ENCODE measurements around the gene KCNQ1OT1. TPM values are rescaled to one million over a fixed set of nuclear protein-coding genes. Genes with fewer than 3 reads are reported as not detected.

KCNQ1OT1 gene
- total RNA-seq, 2 donors from 2014 or later, result 0.24 to 0.64 TPM

DNA sequence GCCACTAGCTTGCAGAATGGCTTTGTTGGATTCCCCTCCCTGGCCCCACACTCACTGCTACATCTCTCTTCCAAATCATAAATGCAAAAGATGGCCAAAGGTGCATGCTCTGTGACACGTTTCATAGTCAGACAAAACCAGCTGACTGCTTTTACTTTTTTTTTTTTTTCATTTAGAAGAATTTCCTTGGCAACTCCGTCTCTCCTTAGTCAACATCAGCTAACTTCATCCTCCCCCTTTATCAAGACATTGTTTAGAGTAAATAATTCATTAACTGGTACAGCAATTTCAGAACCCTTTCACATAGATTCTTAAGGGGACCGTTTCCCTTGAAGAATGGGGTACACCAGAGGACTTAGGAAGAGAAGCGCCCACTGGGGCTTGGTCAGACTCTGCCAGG, 16.0 kb downstream of the KCNQ1OT1 start:
- H3K27me3 Mint-ChIP-seq, result no peaks in the 10 kb centered on the region
- no peak for ATAC-seq (replicated peaks)
- peaks cover 5% of the 10 kb centered on the region for H3K4me1 Mint-ChIP-seq
- H3K9me3 Mint-ChIP-seq, result no peaks in the 10 kb centered on the region
- no peaks in the 10 kb centered on the region for H3K36me3 Mint-ChIP-seq (ENCODE audit: low read depth)
- H3K27ac Mint-ChIP-seq, result no peak overlapping the region
- H3K4me3 Mint-ChIP-seq, result no peak overlapping the region

DNA sequence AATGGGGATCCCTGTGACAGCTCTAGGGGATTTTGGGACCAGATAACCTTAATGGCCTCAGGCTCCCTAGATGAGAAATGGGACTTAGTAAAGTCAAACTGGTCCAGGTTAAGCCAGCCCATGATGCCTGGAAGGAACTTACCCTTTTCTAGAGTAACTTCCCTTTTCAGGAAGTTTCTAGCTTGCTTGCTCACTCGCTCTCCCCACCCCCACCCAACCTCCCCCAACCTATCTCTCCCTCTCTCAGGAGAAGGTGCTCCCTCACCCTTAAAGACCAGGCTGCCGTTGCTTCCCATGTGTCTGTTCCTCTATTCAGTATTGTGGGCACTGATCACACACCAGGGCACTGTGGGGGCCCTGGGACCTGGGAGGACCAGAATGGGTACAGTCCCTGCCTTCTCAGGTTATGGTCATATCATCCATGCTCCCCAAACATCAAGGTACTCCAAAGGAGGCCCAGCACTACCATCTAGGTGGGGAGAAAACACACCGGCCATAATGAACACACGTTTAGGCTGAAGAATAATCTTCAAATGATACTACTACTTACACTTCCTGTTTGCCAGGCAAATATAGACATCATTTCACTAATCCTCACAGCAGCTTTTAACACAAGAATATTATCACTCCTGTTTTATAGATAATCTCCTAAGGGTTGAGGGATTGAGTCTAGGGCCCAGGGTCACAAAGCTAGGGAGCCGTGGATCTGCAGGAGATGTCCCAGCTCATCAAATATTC, 18.2 kb downstream of the KCNQ1OT1 start:
- ATAC-seq (replicated peaks), result no peak
- Mint-ChIP-seq H3K4me3 (no peak overlapping the region), H3K9me3 (no peaks in the 10 kb centered on the region), H3K27ac (no peak overlapping the region), H3K27me3 (no peaks in the 10 kb centered on the region), H3K36me3 (ENCODE audit: low read depth) (no peaks in the 10 kb centered on the region), H3K4me1 (peaks cover 5% of the 10 kb centered on the region)

DNA sequence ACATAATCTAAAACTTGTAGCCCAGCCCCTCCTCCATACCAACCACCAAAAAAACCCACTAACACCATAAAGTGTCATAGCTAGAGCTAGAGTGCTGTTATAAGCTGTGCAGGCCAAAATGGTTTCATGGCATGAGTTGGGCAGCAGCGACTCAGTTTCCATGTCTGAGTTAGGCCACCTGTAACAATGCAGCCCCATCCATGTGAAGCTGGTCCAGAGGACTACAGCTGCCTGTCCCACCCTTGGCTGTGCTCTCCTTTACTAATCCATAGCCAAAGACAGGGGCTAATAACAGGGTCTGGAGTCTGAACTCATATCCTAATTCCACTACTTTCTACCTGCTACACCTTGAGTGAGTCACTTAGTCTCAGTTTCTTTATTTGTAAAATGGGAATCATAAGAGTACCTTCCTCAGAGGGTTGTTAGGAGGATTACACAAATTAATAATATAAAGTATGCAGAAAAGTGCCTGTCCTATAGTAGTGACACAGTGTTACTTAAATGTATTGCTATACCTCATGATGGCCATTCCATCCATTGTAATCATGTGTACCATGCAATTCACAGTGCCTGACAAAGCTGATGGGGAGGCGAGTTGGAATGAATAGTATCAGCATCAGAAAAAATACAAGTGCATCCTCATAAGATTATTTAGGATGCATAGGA, 20.6 kb downstream of the KCNQ1OT1 start:
- peaks cover 5% of the 10 kb centered on the region for H3K4me1 Mint-ChIP-seq
- H3K27me3 Mint-ChIP-seq, result no peaks in the 10 kb centered on the region
- H3K36me3 Mint-ChIP-seq (ENCODE audit: low read depth), result no peaks in the 10 kb centered on the region
- H3K4me3 Mint-ChIP-seq, result no peak overlapping the region
- H3K9me3 Mint-ChIP-seq, result no peaks in the 10 kb centered on the region
- H3K27ac Mint-ChIP-seq, result no peak overlapping the region
- peak; percentile 68 for ATAC-seq (replicated peaks)

DNA sequence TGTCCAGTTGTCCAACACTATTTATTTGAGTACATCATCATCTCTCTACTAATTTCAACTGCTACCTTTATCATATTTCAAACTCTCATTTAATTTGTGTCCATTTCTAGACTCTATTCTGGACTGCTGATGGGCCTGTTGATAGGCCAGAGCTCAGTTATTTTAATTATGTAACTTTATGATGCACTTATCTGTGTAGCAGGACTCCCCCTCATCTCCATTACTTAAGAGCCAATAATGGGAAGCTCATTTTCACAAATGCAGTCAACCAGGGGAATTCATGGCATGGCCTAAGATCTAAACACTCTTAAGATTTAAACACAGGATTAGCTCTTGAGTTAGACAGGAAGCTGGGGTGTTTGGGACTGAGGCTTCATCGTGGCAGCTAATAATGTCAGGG, 21.4 kb downstream of the KCNQ1OT1 start:
- H3K36me3 Mint-ChIP-seq (ENCODE audit: low read depth), result no peaks in the 10 kb centered on the region
- H3K4me1 Mint-ChIP-seq, result peaks cover 5% of the 10 kb centered on the region
- ATAC-seq (replicated peaks), result no peak
- H3K4me3 Mint-ChIP-seq, result no peak overlapping the region
- no peaks in the 10 kb centered on the region for H3K27me3 Mint-ChIP-seq
- H3K27ac Mint-ChIP-seq, result no peak overlapping the region
- no peaks in the 10 kb centered on the region for H3K9me3 Mint-ChIP-seq

DNA sequence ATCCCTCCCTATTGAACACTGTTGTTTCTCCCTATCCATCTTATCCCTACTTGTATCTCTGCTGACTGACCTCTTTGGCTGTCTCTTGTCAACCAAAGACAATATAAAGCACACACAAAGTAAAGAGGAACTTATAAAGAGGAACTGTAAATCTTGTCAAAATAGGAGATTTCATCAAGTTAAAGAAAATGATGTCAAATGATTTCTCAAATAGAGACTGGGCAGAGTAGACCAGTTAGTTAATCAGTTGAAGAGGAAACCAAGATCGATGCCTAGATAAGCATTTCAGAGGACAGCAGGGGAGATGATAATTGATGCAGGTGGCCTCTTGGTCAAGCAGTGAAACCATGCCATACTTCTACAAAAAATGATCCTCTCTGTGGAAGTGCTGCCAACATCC, 22.7 kb downstream of the KCNQ1OT1 start:
- Mint-ChIP-seq H3K27me3 (no peaks in the 10 kb centered on the region), H3K4me3 (no peak overlapping the region), H3K36me3 (ENCODE audit: low read depth) (no peaks in the 10 kb centered on the region), H3K27ac (no peak overlapping the region), H3K4me1 (peaks cover 5% of the 10 kb centered on the region), H3K9me3 (no peaks in the 10 kb centered on the region)
- ATAC-seq (replicated peaks), result no peak

DNA sequence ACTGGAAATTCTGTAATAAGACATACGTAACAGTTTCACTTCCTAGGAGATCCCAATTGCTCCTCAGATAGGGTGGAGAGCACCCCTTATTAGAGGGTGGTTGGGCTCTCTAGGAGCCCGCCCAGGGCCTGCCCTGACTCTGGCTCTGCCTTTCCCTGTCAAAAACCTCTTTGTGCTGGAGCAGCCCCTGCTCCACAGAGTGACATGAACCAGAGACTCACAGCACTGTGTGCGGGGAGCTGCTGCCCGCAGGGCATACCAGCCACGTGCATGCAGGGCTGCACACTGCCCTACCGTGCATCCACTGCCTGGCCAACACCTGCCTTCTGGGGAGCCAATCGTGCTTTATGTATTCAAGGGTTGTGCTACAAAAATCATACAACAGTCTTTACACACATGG, 24.3 kb downstream of the KCNQ1OT1 start:
- Mint-ChIP-seq H3K27me3 (no peaks in the 10 kb centered on the region), H3K4me3 (no peak overlapping the region), H3K27ac (no peak overlapping the region), H3K36me3 (ENCODE audit: low read depth) (no peaks in the 10 kb centered on the region), H3K9me3 (no peaks in the 10 kb centered on the region), H3K4me1 (peaks cover 5% of the 10 kb centered on the region)
- ATAC-seq (replicated peaks), result no peak

DNA sequence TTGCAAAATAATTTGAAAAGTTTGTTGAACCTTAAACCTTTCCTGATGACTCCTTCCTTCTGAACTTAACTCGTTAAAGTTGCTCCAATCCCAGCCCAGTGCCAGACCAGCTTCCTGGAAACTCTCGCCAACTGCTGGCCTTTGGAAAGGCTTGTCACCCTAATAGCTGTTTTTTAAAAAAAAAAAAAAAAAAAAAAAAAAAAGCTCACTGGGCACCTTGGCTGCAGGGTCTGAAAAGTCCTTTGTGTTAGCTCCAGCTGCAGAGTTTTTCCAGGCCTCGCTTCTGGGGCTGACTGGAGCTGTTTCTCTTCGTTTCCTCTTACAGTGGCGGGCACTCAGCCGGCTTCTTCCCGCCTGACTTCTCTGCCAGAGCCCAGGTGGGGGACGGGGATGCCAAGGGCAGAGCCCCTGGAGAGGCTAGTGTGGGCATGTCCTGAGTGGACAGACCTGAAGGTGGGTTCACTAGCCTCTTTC, 25.1 kb downstream of the KCNQ1OT1 start:
- no peaks in the 10 kb centered on the region for H3K27me3 Mint-ChIP-seq
- no peaks in the 10 kb centered on the region for H3K36me3 Mint-ChIP-seq (ENCODE audit: low read depth)

DNA sequence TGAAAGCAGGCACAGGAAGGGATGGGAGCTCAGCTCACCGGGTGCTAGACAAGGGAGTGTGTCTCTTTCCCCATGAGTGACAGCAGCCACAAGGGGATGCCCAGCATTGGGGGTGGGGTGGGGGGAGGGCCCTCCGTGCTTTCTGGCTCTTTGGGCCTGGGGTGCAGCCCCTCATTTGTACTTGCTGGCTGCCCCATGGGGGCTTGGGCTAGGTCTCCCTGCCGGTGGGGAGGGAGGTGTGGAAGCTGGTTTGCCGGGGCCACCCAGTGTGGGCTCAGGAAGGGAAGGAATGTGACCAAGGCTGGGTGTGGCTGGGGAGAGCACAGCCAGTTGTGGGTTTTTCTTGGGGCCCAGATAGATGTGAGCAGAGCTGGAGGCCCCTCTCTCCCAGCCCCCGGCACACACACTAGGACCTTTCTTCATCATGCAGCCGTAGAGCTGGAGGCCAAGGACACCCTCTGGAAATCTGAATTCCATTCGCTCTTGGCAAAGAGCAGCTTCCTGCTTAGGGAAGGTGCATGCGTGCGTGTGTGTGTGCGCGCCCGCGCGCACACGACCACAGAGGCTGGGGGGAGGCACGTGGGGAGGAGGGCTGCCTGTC, 25.8 kb downstream of the KCNQ1OT1 start:
- no peaks in the 10 kb centered on the region for H3K9me3 Mint-ChIP-seq
- H3K27me3 Mint-ChIP-seq, result no peaks in the 10 kb centered on the region
- peaks cover under 1% of the 10 kb centered on the region for H3K4me1 Mint-ChIP-seq
- no peaks in the 10 kb centered on the region for H3K36me3 Mint-ChIP-seq (ENCODE audit: low read depth)
- ATAC-seq (replicated peaks), result no peak
- no peak overlapping the region for H3K27ac Mint-ChIP-seq
- H3K4me3 Mint-ChIP-seq, result no peak overlapping the region

More for the DNA sequence above, 25.1 kb downstream of the KCNQ1OT1 start:
- Mint-ChIP-seq H3K27ac (no peak overlapping the region), H3K4me1 (peaks cover 5% of the 10 kb centered on the region), H3K9me3 (no peaks in the 10 kb centered on the region), H3K4me3 (no peak overlapping the region)
- no peak for ATAC-seq (replicated peaks)

DNA sequence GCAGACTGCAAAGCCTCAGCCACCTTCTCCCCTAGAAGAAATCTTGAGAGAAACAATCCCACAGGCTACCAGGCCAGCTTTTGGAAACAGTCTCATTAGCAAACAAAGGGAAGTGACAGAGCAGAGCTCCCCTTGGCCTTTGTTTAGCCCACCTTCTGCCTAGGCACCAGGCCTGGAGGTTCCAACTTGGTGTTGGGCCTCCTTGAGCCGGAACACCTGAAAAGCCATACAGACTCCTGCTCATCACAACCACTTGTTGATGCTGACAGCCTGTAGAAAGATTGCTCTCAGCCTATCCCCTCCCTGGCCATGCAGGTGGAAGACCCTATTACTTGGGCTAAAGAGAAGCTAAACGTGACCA, 26.6 kb downstream of the KCNQ1OT1 start:
- no peak overlapping the region for H3K4me3 Mint-ChIP-seq
- H3K27me3 Mint-ChIP-seq, result no peaks in the 10 kb centered on the region
- H3K36me3 Mint-ChIP-seq (ENCODE audit: low read depth), result no peaks in the 10 kb centered on the region
- no peak overlapping the region for H3K27ac Mint-ChIP-seq
- ATAC-seq (replicated peaks), result no peak
- no peaks in the 10 kb centered on the region for H3K4me1 Mint-ChIP-seq
- no peaks in the 10 kb centered on the region for H3K9me3 Mint-ChIP-seq

DNA sequence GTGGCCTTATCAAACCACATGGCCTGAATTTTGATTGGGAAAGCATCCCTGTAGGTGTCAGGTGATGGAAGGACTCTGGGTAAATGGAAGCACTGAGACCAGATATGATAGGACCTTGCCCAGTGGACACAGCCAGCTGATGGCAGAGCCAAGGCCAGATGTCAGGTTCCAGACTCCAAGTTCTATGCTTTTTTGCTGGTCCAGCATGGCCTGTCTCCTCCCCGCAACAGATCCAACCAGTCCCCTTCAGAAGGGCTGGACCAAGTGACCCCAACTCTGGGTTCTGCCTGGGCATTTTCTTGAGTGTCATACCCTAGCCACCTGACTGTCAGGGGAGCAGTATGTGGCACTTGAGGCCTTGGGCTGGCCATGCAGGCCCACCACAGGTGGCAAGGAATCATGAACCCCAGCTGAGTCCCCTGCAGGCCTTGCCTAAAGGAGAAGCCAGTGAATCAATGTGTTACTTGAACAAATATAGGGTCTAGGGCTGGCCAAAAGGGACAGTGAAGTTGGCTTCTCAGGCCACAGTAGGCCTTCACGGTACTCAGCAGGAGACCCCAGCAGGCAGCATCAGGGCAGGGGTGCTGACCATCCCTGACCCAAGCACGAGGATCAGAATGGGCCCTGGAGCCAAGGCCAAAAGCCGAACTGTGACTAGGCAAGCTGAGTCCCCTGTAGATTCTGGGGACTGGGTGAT, 27.1 kb downstream of the KCNQ1OT1 start:
- H3K27me3 Mint-ChIP-seq, result no peaks in the 10 kb centered on the region
- H3K27ac Mint-ChIP-seq, result no peak overlapping the region
- ATAC-seq (replicated peaks), result no peak
- no peaks in the 10 kb centered on the region for H3K36me3 Mint-ChIP-seq (ENCODE audit: low read depth)
- H3K4me3 Mint-ChIP-seq, result no peak overlapping the region
- no peaks in the 10 kb centered on the region for H3K9me3 Mint-ChIP-seq
- H3K4me1 Mint-ChIP-seq, result no peaks in the 10 kb centered on the region

DNA sequence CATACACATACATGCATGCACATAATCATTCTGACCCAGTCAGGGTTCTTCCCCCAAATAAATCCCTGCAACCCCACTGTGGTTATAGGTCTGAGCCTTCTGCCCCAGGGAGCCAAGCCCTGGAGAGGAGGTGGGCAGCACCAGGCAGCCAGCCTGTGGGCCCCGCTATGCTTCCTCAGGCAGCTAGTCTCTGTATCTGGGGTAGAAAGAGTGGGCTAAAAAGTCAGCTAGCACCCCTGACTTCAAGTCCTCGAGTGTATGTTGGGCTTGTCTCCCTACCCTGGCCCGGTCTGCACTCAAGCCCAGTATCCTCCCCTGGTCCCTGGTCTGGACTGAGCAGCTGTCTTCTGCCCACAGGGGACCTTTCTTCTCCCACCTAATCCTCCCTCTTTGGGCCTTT, 28.0 kb downstream of the KCNQ1OT1 start:
- H3K27ac Mint-ChIP-seq, result peak overlapping the region; percentile 30
- ATAC-seq (replicated peaks), result no peak
- no peaks in the 10 kb centered on the region for H3K27me3 Mint-ChIP-seq
- H3K9me3 Mint-ChIP-seq, result no peaks in the 10 kb centered on the region
- H3K4me1 Mint-ChIP-seq, result no peaks in the 10 kb centered on the region
- no peak overlapping the region for H3K4me3 Mint-ChIP-seq
- no peaks in the 10 kb centered on the region for H3K36me3 Mint-ChIP-seq (ENCODE audit: low read depth)

DNA sequence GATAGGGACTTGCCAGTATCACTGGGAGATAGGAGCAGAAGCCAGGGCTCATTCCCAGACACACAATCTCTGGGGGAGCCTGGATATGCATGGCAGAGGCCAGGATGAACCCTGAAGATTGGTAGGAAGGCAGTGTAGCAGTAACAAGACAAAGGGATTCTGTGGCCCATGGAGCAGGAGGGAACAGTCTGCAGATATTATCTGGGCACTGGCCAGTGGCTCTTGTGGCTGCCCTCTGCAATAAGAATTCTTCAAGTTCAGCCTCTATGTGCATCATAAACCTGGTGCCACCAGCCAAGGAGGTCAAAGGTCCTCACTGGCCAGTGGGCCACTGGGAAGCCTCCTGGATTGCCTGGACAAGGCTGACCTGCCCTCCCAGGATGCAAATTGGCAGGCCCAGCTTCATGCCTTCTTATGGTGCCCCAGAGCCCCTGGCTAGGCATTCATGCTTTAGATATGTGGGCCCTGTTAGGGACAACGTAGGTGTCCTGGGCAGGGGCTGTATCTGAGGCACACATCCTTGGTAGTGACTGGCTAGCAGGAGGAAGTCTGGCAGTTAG, 29.2 kb downstream of the KCNQ1OT1 start:
- H3K4me3 Mint-ChIP-seq, result no peak overlapping the region

DNA sequence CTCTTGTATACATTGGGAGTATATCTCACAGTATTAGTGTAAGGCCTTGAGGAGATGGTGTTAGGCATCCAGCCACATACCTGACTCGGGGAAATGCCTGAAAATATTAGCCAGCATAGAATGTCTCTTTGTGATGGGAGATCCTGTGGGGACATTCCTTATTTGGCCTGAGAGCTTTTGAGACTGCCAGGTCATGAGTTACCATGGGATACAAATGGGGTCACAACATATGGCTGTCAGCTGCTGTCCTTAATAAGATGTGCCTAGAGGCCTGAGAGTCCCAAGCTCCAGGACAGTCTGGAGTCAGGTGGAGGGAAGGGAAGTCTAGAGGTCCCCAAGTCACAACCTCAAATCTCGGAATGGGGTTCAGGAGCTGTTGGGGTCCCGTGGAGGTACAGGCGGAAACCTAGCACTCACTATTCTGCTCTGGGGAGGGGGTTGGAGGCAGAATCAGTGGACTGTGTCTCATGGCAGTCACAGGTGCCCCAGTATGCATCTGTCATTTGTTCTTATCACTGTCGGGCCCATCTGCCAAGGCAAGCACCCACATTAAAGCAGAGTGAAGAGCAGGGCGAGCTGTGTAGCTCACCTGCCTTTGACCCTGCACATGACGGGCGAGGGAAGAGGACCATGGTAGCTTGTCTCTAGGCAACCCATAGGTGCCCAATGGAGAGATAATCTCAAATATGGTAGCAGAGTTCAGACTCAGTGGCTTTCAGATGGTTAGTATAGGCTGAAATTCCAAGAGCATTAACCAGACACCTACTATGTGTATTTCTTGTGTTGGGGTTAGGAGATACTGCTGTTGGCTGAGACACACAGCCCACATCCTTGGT, 29.9 kb downstream of the KCNQ1OT1 start:
- ATAC-seq (replicated peaks), result no peak
- H3K27me3 Mint-ChIP-seq, result no peaks in the 10 kb centered on the region
- no peaks in the 10 kb centered on the region for H3K36me3 Mint-ChIP-seq (ENCODE audit: low read depth)
- no peaks in the 10 kb centered on the region for H3K9me3 Mint-ChIP-seq
- peak overlapping the region; percentile 41 for H3K27ac Mint-ChIP-seq
- H3K4me1 Mint-ChIP-seq, result no peaks in the 10 kb centered on the region
- H3K4me3 Mint-ChIP-seq, result no peak overlapping the region

More for the DNA sequence above, 29.2 kb downstream of the KCNQ1OT1 start:
- no peaks in the 10 kb centered on the region for H3K27me3 Mint-ChIP-seq
- H3K36me3 Mint-ChIP-seq (ENCODE audit: low read depth), result no peaks in the 10 kb centered on the region
- no peaks in the 10 kb centered on the region for H3K9me3 Mint-ChIP-seq
- no peak overlapping the region for H3K27ac Mint-ChIP-seq
- no peaks in the 10 kb centered on the region for H3K4me1 Mint-ChIP-seq
- no peak for ATAC-seq (replicated peaks)

DNA sequence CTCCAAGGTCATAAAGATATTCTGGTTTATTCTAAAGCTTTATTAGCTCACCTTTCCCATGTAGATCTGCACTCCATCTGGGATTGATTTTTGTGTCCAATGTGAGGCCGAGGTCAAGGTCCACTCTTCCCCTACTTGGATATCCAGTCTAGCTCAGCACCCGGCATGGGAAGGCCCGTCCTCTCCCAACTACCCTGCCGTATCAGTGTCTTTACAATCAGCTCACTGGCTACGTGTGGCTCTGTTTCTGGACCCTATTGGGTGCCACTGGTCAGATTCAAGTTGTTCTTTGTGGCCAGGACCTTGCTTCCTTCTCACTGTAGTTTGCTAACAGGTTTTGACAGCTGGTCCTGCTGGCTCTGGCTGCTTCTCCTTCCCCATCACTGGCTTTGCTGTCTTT, 30.9 kb downstream of the KCNQ1OT1 start:
- ATAC-seq (replicated peaks), result no peak
- Mint-ChIP-seq H3K4me3 (no peak overlapping the region), H3K4me1 (no peaks in the 10 kb centered on the region), H3K27me3 (no peaks in the 10 kb centered on the region), H3K36me3 (ENCODE audit: low read depth) (no peaks in the 10 kb centered on the region), H3K9me3 (no peaks in the 10 kb centered on the region), H3K27ac (no peak overlapping the region)
